GM12878 (cell line): ENCODE data around the gene CLDN34. TPM values are rescaled to one million over a fixed set of nuclear protein-coding genes. Genes with fewer than 3 reads are reported as not detected.
A peak's percentile ranks its signal among the peaks of the same experiment; 100 is the strongest.

Experiments used
- CBX5 ChIP-seq: sonication (generic); IDR thresholded peaks from 2 replicates; pipeline ENCODE4 v1.6.1; 2016; ENCODE audit warnings: low read depth, moderate library complexity, mild to moderate bottlenecking, inconsistent platforms
- CREM ChIP-seq: IDR thresholded peaks from 2 replicates; pipeline ENCODE4 v1.6.1; 2014; ENCODE audit warnings: antibody characterized with exemption, low read depth
- CUX1 ChIP-seq: IDR thresholded peaks from 2 replicates; pipeline ENCODE4 v1.6.1; 2012; ENCODE audit warnings: improper control_type of control experiment, low read depth, low read length; ENCODE audit not compliant: insufficient replicate concordance
- E4F1 ChIP-seq: fragments of 450-650 bp; IDR thresholded peaks from 2 replicates; pipeline ENCODE4 v1.6.1; 2018; ENCODE audit warnings: borderline replicate concordance, mild to moderate bottlenecking; ENCODE audit not compliant: partially characterized antibody
- GABPA ChIP-seq: IDR thresholded peaks from 2 replicates; pipeline ENCODE4 v1.6.1; 2014; ENCODE audit warnings: antibody characterized with exemption, low read depth, mild to moderate bottlenecking, inconsistent platforms
- MLLT1 ChIP-seq: fragments of 450-650 bp; IDR thresholded peaks from 2 replicates; pipeline ENCODE4 v1.6.1; 2016; ENCODE audit warnings: mild to moderate bottlenecking
- PBX3 ChIP-seq: IDR thresholded peaks from 2 replicates; pipeline ENCODE4 v1.6.1; 2011; ENCODE audit warnings: mild to moderate bottlenecking, low read depth, low read length, moderate library complexity; ENCODE audit not compliant: insufficient replicate concordance
- SPI1 ChIP-seq: IDR thresholded peaks from 2 replicates; pipeline ENCODE4 v1.6.1; 2011; ENCODE audit warnings: low read depth, mild to moderate bottlenecking, low read length, moderate library complexity, borderline replicate concordance; ENCODE audit not compliant: insufficient read depth
- TCF12 ChIP-seq: IDR thresholded peaks from 2 replicates; pipeline ENCODE4 v1.6.1; 2011; ENCODE audit warnings: low read depth, mild to moderate bottlenecking, low read length
- ZBTB4 ChIP-seq: fragments of 450-650 bp; formaldehyde crosslinking; IDR thresholded peaks from 2 replicates; pipeline ENCODE4 v1.4.0; 2022; ENCODE audit warnings: mild to moderate bottlenecking, moderate library complexity
- polyA plus RNA-seq, 11 experiments: library from polyadenylated mRNA; depleted of rRNA in 4 of 11; unstranded in 6 of 11; stranded (reverse) in 5 of 11; fragments of >200 nt; fragmentation: Nextera tagmentation in 4 of 11; fragmentation: Illumina TruSeq in 1 of 11; extraction: Ambion mirVana in 4 of 11; extraction: Trizol in 1 of 11; gene quantifications; 1 replicate in 1 of 11; 2 replicates in 10 of 11; pipeline versions ENCODE4 v1.2.1 to v1.2.3, GENCODE V29; 2011 to 2016; ENCODE audit warnings: inconsistent platforms in 2 of 11, missing spikeins in 2 of 11, low read depth in 1 of 11
- total RNA-seq, 4 experiments: library from RNA; depleted of rRNA in 3 of 4; stranded (reverse); fragments of >200 nt in 3 of 4; fragmentation: Illumina TruSeq in 1 of 4; extraction: Trizol in 1 of 4; gene quantifications; 2 replicates each; pipeline versions ENCODE4 v1.2.1 to v1.2.3, GENCODE V29; 2013 to 2021
- TF ChIP-seq, protein P1 (sequence below): fragments of 450-650 bp; formaldehyde crosslinking; IDR thresholded peaks from 2 replicates; pipeline ENCODE4 v1.5.0; 2022; ENCODE audit warnings: mild to moderate bottlenecking, missing genetic modification characterization

Gene CLDN34
- total and polyA plus RNA-seq, 10 of the 15 experiments (the other 5 are each of a cell fraction or from before 2014, with no cell fraction given): not detected

DNA sequence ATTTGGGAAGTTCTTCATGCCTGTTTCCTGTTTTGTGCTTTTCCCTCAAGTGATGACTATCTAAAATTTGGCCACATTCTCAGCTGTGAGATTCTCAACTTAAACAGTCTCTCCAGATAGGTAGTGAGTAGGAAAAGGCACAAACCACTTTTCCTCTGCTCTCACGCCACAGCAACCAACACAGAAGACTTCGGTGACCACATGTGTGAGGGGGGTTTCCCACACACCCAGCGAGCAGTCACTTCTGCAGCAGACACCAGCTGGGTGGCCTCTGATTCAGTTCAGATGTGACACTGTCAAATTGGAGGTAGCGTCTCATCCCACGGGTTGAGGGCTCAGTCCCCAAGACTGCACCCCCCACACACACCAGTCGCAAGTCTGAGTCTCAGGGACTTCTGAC lies 25.1 kb upstream of the CLDN34 start (continued):
- TF ChIP-seq CUX1: no peak
- no peak for TF ChIP-seq ZBTB4
- TF ChIP-seq TCF12: peak; percentile 99
- TF ChIP-seq MLLT1: peak; percentile 67; the same call in 1 of the 2 replicates
- peak; percentile 47; the same call in 1 of the 2 replicates for TF ChIP-seq SPI1
- TF ChIP-seq GABPA: no peak
- TF ChIP-seq CREM: peak; percentile 86
- peak; percentile 76; the same call in 1 of the 2 replicates for TF ChIP-seq CBX5
- peak; percentile 73 for TF ChIP-seq PBX3
- TF ChIP-seq, protein P1, sequence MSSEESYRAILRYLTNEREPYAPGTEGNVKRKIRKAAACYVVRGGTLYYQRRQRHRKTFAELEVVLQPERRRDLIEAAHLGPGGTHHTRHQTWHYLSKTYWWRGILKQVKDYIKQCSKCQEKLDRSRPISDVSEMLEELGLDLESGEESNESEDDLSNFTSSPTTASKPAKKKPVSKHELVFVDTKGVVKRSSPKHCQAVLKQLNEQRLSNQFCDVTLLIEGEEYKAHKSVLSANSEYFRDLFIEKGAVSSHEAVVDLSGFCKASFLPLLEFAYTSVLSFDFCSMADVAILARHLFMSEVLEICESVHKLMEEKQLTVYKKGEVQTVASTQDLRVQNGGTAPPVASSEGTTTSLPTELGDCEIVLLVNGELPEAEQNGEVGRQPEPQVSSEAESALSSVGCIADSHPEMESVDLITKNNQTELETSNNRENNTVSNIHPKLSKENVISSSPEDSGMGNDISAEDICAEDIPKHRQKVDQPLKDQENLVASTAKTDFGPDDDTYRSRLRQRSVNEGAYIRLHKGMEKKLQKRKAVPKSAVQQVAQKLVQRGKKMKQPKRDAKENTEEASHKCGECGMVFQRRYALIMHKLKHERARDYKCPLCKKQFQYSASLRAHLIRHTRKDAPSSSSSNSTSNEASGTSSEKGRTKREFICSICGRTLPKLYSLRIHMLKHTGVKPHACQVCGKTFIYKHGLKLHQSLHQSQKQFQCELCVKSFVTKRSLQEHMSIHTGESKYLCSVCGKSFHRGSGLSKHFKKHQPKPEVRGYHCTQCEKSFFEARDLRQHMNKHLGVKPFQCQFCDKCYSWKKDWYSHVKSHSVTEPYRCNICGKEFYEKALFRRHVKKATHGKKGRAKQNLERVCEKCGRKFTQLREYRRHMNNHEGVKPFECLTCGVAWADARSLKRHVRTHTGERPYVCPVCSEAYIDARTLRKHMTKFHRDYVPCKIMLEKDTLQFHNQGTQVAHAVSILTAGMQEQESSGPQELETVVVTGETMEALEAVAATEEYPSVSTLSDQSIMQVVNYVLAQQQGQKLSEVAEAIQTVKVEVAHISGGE (CRISPR knock-in tag): no peak
- no peak for TF ChIP-seq E4F1
